ENCODE results near the gene CHCHD2.

DNA sequence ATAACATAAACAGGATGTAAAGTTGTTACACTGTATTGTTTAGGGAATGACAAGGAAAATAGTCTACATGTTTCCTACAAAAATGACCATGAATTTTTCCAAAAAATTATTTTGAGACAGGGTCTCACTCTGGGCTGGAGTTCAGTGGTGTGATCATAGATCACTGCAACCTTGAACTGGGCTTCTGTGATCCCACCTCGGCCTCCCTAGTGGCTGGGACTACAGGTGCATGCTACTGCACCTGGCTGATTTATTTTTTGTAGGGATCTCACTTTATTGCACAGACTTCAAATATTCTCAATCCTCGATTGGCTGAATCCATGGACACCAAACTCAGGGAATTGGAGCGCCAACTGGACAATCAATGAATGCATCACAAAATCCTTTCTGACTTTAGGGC is 6.6 kb downstream of the CHCHD2 start:
- TF ChIP-seq, protein P1, sequence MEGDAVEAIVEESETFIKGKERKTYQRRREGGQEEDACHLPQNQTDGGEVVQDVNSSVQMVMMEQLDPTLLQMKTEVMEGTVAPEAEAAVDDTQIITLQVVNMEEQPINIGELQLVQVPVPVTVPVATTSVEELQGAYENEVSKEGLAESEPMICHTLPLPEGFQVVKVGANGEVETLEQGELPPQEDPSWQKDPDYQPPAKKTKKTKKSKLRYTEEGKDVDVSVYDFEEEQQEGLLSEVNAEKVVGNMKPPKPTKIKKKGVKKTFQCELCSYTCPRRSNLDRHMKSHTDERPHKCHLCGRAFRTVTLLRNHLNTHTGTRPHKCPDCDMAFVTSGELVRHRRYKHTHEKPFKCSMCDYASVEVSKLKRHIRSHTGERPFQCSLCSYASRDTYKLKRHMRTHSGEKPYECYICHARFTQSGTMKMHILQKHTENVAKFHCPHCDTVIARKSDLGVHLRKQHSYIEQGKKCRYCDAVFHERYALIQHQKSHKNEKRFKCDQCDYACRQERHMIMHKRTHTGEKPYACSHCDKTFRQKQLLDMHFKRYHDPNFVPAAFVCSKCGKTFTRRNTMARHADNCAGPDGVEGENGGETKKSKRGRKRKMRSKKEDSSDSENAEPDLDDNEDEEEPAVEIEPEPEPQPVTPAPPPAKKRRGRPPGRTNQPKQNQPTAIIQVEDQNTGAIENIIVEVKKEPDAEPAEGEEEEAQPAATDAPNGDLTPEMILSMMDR (IDR thresholded peaks at IDR 0.05; ENCODE audit: insufficient read depth, low read length): no peak
- TF ChIP-seq REST (IDR thresholded peaks at IDR 0.05; ENCODE audit: insufficient replicate concordance, low read depth) (no peak), POLR2AphosphoS5 (IDR thresholded peaks at IDR 0.05; ENCODE audit: low read depth) (no peak; the same call in 1 of the 2 replicates)
